Measurements from ENCODE around the gene MAP10.

MAP10 gene

GRCh38 chr1:232822530-232822929 is 17.3 kb downstream of the MAP10 start:
- Mint-ChIP-seq H3K4me3 (no peak overlapping the region), H3K27me3 (peaks cover 1% of the 10 kb centered on the region), H3K27ac (no peak overlapping the region), H3K36me3 (no peaks in the 10 kb centered on the region), H3K4me1 (ENCODE audit: low read depth) (no peaks in the 10 kb centered on the region), H3K9me3 (ENCODE audit: low read depth) (no peaks in the 10 kb centered on the region)

- no peak overlapping the region for H3K4me3 Mint-ChIP-seq
- no peaks in the 10 kb centered on the region for H3K4me1 Mint-ChIP-seq (ENCODE audit: low read depth)
- H3K36me3 Mint-ChIP-seq = no peaks in the 10 kb centered on the region
- H3K27ac Mint-ChIP-seq = no peak overlapping the region
- H3K27me3 Mint-ChIP-seq = peaks cover 10% of the 10 kb centered on the region
- no peaks in the 10 kb centered on the region for H3K9me3 Mint-ChIP-seq (ENCODE audit: low read depth)
These were observed 21.1 kb downstream of the MAP10 start for GRCh38 chr1:232826318-232826717.

GRCh38 chr1:232830661-232831060 is 25.4 kb downstream of the MAP10 start:
- H3K36me3 Mint-ChIP-seq = no peaks in the 10 kb centered on the region
- no peak overlapping the region for H3K4me3 Mint-ChIP-seq
- no peak overlapping the region for H3K27ac Mint-ChIP-seq
- no peaks in the 10 kb centered on the region for H3K4me1 Mint-ChIP-seq (ENCODE audit: low read depth)
- H3K27me3 Mint-ChIP-seq = peaks cover 8% of the 10 kb centered on the region
- no peaks in the 10 kb centered on the region for H3K9me3 Mint-ChIP-seq (ENCODE audit: low read depth)

GRCh38 chr1:232831895-232832294 is 26.7 kb downstream of the MAP10 start:
- no peak overlapping the region for H3K4me3 Mint-ChIP-seq
- no peaks in the 10 kb centered on the region for H3K36me3 Mint-ChIP-seq
- H3K9me3 Mint-ChIP-seq (ENCODE audit: low read depth) = no peaks in the 10 kb centered on the region
- no peaks in the 10 kb centered on the region for H3K4me1 Mint-ChIP-seq (ENCODE audit: low read depth)
- no peak overlapping the region for H3K27ac Mint-ChIP-seq
- peaks cover 8% of the 10 kb centered on the region for H3K27me3 Mint-ChIP-seq

- H3K9me3 Mint-ChIP-seq (ENCODE audit: low read depth) = no peaks in the 10 kb centered on the region
- no peaks in the 10 kb centered on the region for H3K4me1 Mint-ChIP-seq (ENCODE audit: low read depth)
- H3K36me3 Mint-ChIP-seq = no peaks in the 10 kb centered on the region
- H3K4me3 Mint-ChIP-seq = no peak overlapping the region
- H3K27ac Mint-ChIP-seq = no peak overlapping the region
- H3K27me3 Mint-ChIP-seq = peaks cover 4% of the 10 kb centered on the region
These were observed 28.9 kb downstream of the MAP10 start for GRCh38 chr1:232834066-232834465.

- Mint-ChIP-seq H3K27me3 (peaks cover 4% of the 10 kb centered on the region), H3K9me3 (ENCODE audit: low read depth) (no peaks in the 10 kb centered on the region), H3K36me3 (no peaks in the 10 kb centered on the region), H3K4me1 (ENCODE audit: low read depth) (no peaks in the 10 kb centered on the region), H3K4me3 (no peak overlapping the region), H3K27ac (no peak overlapping the region)
These were observed 29.9 kb downstream of the MAP10 start for GRCh38 chr1:232835166-232835565.

- Mint-ChIP-seq H3K4me1 (ENCODE audit: low read depth) (no peaks in the 10 kb centered on the region), H3K27me3 (no peaks in the 10 kb centered on the region), H3K36me3 (no peaks in the 10 kb centered on the region), H3K4me3 (no peak overlapping the region), H3K27ac (no peak overlapping the region), H3K9me3 (ENCODE audit: low read depth) (peaks cover 9% of the 10 kb centered on the region)
These were observed 31.9 kb downstream of the MAP10 start for GRCh38 chr1:232837087-232837486.

- H3K27ac Mint-ChIP-seq = no peak overlapping the region
- H3K36me3 Mint-ChIP-seq = no peaks in the 10 kb centered on the region
- H3K4me1 Mint-ChIP-seq (ENCODE audit: low read depth) = no peaks in the 10 kb centered on the region
- H3K9me3 Mint-ChIP-seq (ENCODE audit: low read depth) = peaks cover 9% of the 10 kb centered on the region
- no peaks in the 10 kb centered on the region for H3K27me3 Mint-ChIP-seq
- H3K4me3 Mint-ChIP-seq = no peak overlapping the region
These were observed 36.8 kb downstream of the MAP10 start for GRCh38 chr1:232841823-232842565.

- H3K36me3 Mint-ChIP-seq = no peaks in the 10 kb centered on the region
- H3K4me1 Mint-ChIP-seq (ENCODE audit: low read depth) = no peaks in the 10 kb centered on the region
- H3K27ac Mint-ChIP-seq = no peak overlapping the region
- no peak overlapping the region for H3K4me3 Mint-ChIP-seq
- no peaks in the 10 kb centered on the region for H3K27me3 Mint-ChIP-seq
- peaks cover 9% of the 10 kb centered on the region for H3K9me3 Mint-ChIP-seq (ENCODE audit: low read depth)
These were observed 39.6 kb downstream of the MAP10 start for GRCh38 chr1:232844791-232845190.

- H3K27ac Mint-ChIP-seq = no peak overlapping the region
- no peaks in the 10 kb centered on the region for H3K27me3 Mint-ChIP-seq
- peaks cover 7% of the 10 kb centered on the region for H3K9me3 Mint-ChIP-seq (ENCODE audit: low read depth)
- no peaks in the 10 kb centered on the region for H3K4me1 Mint-ChIP-seq (ENCODE audit: low read depth)
- no peak overlapping the region for H3K4me3 Mint-ChIP-seq
- H3K36me3 Mint-ChIP-seq = no peaks in the 10 kb centered on the region
These were observed 40.3 kb downstream of the MAP10 start for GRCh38 chr1:232845406-232845955.

- no peak overlapping the region for H3K27ac Mint-ChIP-seq
- H3K27me3 Mint-ChIP-seq = peaks cover 7% of the 10 kb centered on the region
- no peaks in the 10 kb centered on the region for H3K9me3 Mint-ChIP-seq (ENCODE audit: low read depth)
- H3K4me1 Mint-ChIP-seq (ENCODE audit: low read depth) = no peaks in the 10 kb centered on the region
- peaks cover 3% of the 10 kb centered on the region for H3K36me3 Mint-ChIP-seq
- no peak overlapping the region for H3K4me3 Mint-ChIP-seq
These were observed 46.3 kb downstream of the MAP10 start for GRCh38 chr1:232851532-232851931.

- Mint-ChIP-seq H3K36me3 (peaks cover 3% of the 10 kb centered on the region), H3K4me3 (no peak overlapping the region), H3K9me3 (ENCODE audit: low read depth) (no peaks in the 10 kb centered on the region), H3K4me1 (ENCODE audit: low read depth) (no peaks in the 10 kb centered on the region), H3K27ac (no peak overlapping the region), H3K27me3 (peaks cover 7% of the 10 kb centered on the region)
These were observed 49.0 kb downstream of the MAP10 start for GRCh38 chr1:232853994-232854797.

GRCh38 chr1:232854798-232855159 is 49.6 kb downstream of the MAP10 start:
- Mint-ChIP-seq H3K4me3 (no peak overlapping the region), H3K27ac (no peak overlapping the region), H3K36me3 (peaks cover 3% of the 10 kb centered on the region), H3K9me3 (ENCODE audit: low read depth) (no peaks in the 10 kb centered on the region), H3K4me1 (ENCODE audit: low read depth) (no peaks in the 10 kb centered on the region), H3K27me3 (peaks cover 7% of the 10 kb centered on the region)

GRCh38 chr1:232856541-232856940 is 51.3 kb downstream of the MAP10 start:
- Mint-ChIP-seq H3K27me3 (peaks cover 7% of the 10 kb centered on the region), H3K27ac (no peak overlapping the region), H3K36me3 (peaks cover 3% of the 10 kb centered on the region), H3K4me1 (ENCODE audit: low read depth) (no peaks in the 10 kb centered on the region), H3K9me3 (ENCODE audit: low read depth) (no peaks in the 10 kb centered on the region), H3K4me3 (no peak overlapping the region)
